ENCODE results near the gene TTC28.

DNA sequence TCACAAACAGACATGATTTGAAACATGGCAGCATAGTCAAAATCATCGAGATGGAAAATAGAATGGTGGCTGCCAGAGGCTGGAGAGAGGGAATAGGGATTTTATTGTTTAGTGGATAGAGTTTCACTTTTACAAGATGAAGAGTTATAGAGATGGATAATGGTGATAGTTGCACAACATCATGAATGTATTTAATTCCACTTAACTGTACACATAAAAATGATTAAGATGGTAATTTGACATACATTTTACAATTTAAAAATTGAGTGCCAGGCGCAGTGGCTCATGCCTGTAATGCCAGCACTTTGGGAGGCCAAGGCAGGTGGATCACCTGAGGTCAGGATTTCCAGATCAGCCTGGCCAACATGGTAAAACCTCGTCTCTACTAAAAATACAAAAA, 21.2 kb downstream of the TTC28 start:
- TF ChIP-seq, protein P1, sequence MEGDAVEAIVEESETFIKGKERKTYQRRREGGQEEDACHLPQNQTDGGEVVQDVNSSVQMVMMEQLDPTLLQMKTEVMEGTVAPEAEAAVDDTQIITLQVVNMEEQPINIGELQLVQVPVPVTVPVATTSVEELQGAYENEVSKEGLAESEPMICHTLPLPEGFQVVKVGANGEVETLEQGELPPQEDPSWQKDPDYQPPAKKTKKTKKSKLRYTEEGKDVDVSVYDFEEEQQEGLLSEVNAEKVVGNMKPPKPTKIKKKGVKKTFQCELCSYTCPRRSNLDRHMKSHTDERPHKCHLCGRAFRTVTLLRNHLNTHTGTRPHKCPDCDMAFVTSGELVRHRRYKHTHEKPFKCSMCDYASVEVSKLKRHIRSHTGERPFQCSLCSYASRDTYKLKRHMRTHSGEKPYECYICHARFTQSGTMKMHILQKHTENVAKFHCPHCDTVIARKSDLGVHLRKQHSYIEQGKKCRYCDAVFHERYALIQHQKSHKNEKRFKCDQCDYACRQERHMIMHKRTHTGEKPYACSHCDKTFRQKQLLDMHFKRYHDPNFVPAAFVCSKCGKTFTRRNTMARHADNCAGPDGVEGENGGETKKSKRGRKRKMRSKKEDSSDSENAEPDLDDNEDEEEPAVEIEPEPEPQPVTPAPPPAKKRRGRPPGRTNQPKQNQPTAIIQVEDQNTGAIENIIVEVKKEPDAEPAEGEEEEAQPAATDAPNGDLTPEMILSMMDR (IDR thresholded peaks at IDR 0.05; ENCODE audit: insufficient read depth, low read length, poor library complexity, severe bottlenecking), result no peak
- TF ChIP-seq EZH2phosphoT487 (conservative IDR thresholded peaks at IDR 0.05; ENCODE audit: low read length), result no peak

All from SU-DHL-6 (cell line).